Smooth muscle cell (in vitro differentiated cells): ENCODE results near the gene LSM10. TPM values are rescaled to one million over a fixed set of nuclear protein-coding genes. Genes with fewer than 3 reads are reported as not detected.

Experiments used
- polyA plus RNA-seq: library from polyadenylated mRNA; unstranded; fragments of >200 nt; fragmentation: Nextera tagmentation; extraction: Ambion mirVana; gene quantifications from 2 replicates; pipeline ENCODE4 v1.2.1, GENCODE V29; 2016
- small RNA-seq: library from RNA; depleted of rRNA; stranded (forward); fragments of <200 nt; gene quantifications from one replicate; pipeline ENCODE3, GENCODE V24; 2014
- total RNA-seq: library from RNA; depleted of rRNA; stranded (reverse); fragments of >200 nt; gene quantifications from 2 replicates; pipeline ENCODE4 v1.2.3, GENCODE V29; 2014

Gene LSM10
- total and polyA plus RNA-seq, 2 experiments from 2014 or later = 12.2 to 72.9 TPM

Small RNA genes within 50 kb of the gene (small RNA-seq; reads per million reads assigned to genes)
- gene RNU4-27P (not detected), gene SNORA63C (0.82 reads per million, percentile 26 among the genes with 10 or more reads in this experiment)

Other genes starting within 250 kb of the LSM10 start
- 67.8 and 202 TPM in 2 replicates for gene TRAPPC3, start 248.4 kb downstream of the LSM10 start, total RNA-seq
- 113 and 114 TPM in 2 replicates for gene TRAPPC3, start 248.4 kb downstream of the LSM10 start, polyA plus RNA-seq
- gene MAP7D1, start 241.7 kb downstream of the LSM10 start, total RNA-seq = 102 and 109 TPM in 2 replicates
- 169 and 186 TPM in 2 replicates for gene MAP7D1, start 241.7 kb downstream of the LSM10 start, polyA plus RNA-seq
- 60.5 and 97.2 TPM in 2 replicates for gene THRAP3, start 173.5 kb downstream of the LSM10 start, total RNA-seq
- gene THRAP3, start 173.5 kb downstream of the LSM10 start, polyA plus RNA-seq = 44.1 and 45.1 TPM in 2 replicates
- 12.0 and 16.4 TPM in 2 replicates for gene SH3D21, start 91.5 kb downstream of the LSM10 start, total RNA-seq
- gene SH3D21, start 91.5 kb downstream of the LSM10 start, polyA plus RNA-seq = 6.9 and 8.2 TPM in 2 replicates
- gene EVA1B, start 74.3 kb downstream of the LSM10 start, total RNA-seq = 49.8 and 88.7 TPM in 2 replicates
- 164 and 182 TPM in 2 replicates for gene EVA1B, start 74.3 kb downstream of the LSM10 start, polyA plus RNA-seq
- 7.2 and 8.4 TPM in 2 replicates for gene STK40, start 12.0 kb downstream of the LSM10 start, total RNA-seq
- gene STK40, start 12.0 kb downstream of the LSM10 start, polyA plus RNA-seq = 18.8 and 28.3 TPM in 2 replicates
- gene OSCP1, start 52.5 kb upstream of the LSM10 start, total RNA-seq = 6.0 and 13.5 TPM in 2 replicates
- gene OSCP1, start 52.5 kb upstream of the LSM10 start, polyA plus RNA-seq = 10.7 and 11.2 TPM in 2 replicates
- gene MRPS15, start 66.5 kb upstream of the LSM10 start, total RNA-seq = 71.3 and 78.3 TPM in 2 replicates
- gene MRPS15, start 66.5 kb upstream of the LSM10 start, polyA plus RNA-seq = 132 and 141 TPM in 2 replicates
- gene CSF3R, start 85.0 kb upstream of the LSM10 start, total RNA-seq = 0.31 and 6.7 TPM in 2 replicates
- 0.46 and 1.1 TPM in 2 replicates for gene CSF3R, start 85.0 kb upstream of the LSM10 start, polyA plus RNA-seq